CD1c-positive myeloid dendritic cell (primary cell): Measurements from ENCODE around the gene JPH4.

Experiments used
- DNase-seq: peaks from one replicate; pipeline ENCODE4 v3.0.0-alpha.2; 2016; ENCODE audit errors: extremely low spot score

JPH4 gene

GRCh38 chr14:23579739-23580138 is 1.1 kb upstream of the JPH4 start:
- no peak for DNase-seq

DNA sequence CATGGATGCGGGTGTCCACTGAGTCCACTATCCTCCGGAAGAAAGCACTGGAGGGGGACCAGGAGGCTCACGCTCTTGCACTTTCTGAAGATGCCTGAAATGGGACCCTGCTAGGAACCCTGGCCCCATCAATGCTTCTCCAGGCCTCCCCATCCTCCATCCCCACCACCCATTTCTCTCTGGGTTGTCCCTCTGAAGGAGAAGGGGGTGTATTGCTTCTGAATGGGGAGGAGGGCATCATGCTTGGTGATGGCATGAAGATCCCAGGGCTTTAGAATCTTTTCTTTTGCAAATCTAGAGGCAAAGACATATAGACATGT is 681 bp upstream of the JPH4 start:
- DNase-seq: no peak

GRCh38 chr14:23577710-23578392 is 739 bp downstream of the JPH4 start:
- no peak for DNase-seq

- DNase-seq: peak; percentile 15
Measured at GRCh38 chr14:23577004-23577681, 1.4 kb downstream of the JPH4 start.

DNA sequence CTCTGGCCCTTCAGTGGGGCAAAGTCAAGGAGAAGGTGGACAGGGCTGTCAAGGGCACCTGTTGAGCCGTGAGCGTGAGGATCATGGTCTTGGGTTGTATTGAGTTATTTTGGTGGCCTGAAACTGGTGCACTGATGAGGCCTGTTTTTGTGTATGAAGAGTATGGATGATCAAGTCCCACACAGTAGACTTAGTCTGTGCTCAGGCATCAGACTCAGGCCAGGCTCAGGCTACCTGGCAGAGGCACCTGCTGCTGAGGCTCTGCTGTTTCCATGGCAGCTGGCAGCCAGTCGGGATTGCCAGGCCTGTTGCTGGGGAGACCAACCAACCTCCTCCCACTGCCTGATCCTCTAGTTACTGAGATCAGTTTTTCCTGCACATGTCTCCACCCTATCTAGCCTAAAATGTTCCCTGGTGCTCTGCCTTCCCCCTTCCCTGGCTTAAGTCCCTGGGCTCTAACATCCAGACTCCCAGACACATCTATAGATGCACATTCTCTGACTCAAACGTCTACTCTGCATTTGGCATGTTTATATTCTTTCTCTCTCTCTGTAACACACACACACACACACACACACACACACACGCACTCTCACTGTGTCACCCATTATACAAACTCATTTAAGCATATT is 5.1 kb downstream of the JPH4 start:
- no peak for DNase-seq

DNA sequence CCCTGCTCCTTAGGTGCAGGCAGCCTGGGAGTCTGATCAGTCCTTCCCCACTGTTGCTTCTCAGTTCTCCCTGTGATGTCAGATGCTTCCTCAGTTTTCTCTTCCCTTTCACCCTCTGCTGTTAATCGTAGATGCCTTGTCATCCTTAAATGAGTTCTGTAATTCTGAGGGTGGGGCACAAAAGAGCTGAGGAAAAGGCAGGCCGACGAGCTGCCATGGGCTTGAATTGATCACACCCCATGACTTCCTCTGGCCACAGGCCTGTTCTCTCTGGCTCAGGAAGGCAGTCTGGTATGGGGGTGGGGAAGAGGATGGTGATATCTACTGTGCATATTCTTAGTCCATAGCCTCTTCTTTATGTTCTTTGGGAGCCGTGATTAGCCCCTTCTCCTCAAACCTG is 5.8 kb downstream of the JPH4 start:
- DNase-seq: peak; percentile 86

DNA sequence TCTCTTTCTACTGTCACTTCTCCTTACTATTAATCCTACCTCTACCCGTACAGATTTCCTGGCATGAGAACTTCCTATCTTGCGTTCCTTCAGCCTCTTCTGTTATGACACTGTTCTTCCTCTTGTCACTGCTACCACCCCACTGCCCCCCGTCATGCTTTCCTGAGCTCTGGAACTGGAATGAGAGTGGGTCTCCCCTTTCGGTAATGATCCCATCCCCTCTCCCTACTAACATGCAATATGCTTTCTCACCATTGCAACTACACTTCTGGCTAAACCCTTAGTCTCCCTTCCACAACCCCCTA is 6.1 kb downstream of the JPH4 start:
- peak; percentile 58 for DNase-seq

GRCh38 chr14:23571701-23572523 is 6.7 kb downstream of the JPH4 start:
- peak; percentile 7 for DNase-seq

- DNase-seq: no peak
Measured at GRCh38 chr14:23570806-23571483, 7.6 kb downstream of the JPH4 start.

DNA sequence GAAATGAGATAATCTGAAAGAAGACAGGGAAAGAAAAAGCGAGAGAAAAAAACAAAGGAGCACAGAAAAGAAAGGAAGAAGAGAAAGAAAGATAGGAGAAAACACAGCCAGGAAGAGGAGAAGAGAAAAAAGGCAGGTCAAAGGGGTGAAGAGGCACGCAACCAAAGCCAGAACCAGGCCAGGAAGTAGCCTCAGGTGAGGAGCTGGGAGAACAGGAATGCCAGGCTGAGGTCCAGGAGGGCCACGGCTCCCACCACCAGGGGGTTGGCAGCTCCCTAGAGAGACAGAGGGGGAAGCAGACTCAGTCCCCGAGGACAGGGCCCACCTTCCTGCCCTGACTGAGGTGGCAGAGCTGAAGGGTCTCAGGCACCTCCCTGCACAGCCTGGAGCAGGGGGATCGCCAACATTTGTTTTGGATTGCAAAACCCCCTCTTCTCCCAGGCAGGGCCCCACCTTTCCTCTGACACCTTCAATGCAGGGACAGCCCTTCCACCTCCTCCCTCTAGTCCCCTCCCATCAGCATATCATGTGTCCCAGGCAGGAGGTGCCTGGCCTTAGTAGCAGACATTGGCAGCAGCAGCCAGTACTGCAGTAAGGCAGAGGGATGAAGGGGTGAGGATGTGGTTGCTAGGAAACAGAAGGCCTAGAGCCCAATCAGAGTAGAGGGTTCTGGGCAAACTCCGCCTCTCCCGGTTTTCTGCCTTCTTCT is 9.0 kb downstream of the JPH4 start:
- DNase-seq: no peak

- peak; percentile 74 for DNase-seq
Measured at GRCh38 chr14:23568600-23569331, 9.8 kb downstream of the JPH4 start.

DNA sequence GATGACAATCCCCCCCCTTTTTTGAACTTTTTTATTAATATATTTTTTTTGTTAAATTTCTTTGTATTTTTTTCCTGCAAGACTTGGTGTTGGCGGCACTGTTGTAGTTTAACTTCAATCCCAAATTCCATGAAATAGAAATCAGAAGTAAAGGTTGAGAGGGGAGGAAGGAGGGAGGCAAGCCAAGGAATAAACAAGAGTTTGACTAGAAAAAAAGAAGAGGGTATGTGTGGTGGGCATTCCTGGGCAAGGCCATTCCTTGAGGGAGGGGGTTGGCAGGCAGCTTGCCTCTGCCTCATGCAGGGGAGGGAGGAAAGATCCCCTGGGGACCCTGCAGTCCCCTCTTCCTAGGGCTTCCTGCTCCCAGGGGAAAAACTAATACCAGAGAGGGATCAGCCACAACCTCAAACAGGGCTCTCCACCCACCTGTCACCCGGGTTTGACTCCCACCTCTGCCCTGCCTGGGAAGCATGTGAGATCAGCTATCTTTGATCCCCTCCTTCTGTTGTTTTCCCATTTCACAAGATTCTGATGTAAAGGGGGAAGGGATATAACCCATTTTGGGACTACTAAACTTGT is 10.5 kb downstream of the JPH4 start:
- no peak for DNase-seq

- peak; percentile 85 for DNase-seq
Measured at GRCh38 chr14:23567186-23568020, 11.2 kb downstream of the JPH4 start, which contains the start of gene AP1G2. AP1G2 (minus strand) TSS chr14:23567791; CDS start chr14:23567314, 477 bp downstream.

DNA sequence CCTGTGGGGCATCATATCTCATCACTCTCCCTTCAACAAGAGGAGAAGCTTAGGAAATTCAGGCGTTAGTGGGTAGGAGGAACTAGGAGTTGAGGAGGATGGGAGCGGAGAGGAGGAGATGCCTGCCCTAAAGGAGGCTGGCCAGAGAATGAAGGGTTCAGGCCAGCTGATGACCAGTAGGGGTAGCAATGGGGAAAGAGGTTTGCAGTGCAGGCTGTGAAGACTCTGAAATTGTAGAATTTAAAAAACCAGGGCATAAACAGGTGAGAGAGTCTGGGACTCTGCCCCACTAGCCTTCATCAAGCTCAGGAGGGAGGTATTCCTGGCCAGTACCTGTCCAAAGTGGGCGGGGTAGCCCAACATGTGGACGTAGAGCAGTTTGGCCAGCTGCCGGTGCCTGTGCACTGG is 11.8 kb downstream of the JPH4 start:
- DNase-seq: peak; percentile 5

- DNase-seq: no peak
Measured at GRCh38 chr14:23566112-23566777, 12.3 kb downstream of the JPH4 start.

DNA sequence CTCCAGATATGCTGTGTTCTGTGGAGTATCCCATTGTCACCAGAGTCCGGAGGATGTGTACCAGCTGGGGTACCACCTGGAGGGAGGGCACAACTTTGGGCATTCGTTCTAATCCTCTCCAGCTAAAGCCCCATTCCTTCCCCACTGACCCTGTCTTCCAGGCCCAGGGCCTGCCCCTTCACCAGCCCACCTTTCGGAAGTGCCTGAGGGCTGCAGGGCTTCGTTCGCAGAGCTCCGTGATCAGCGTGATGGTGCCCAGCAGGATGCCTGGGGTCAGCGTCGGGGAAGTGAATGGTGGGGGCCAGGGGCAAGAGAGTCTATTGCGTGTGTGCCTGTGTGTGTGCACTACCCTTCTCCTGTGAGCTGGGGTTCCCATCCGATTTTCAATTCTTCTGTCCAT is 13.0 kb downstream of the JPH4 start:
- DNase-seq: no peak

GRCh38 chr14:23564876-23565275 is 13.7 kb downstream of the JPH4 start:
- no peak for DNase-seq

DNA sequence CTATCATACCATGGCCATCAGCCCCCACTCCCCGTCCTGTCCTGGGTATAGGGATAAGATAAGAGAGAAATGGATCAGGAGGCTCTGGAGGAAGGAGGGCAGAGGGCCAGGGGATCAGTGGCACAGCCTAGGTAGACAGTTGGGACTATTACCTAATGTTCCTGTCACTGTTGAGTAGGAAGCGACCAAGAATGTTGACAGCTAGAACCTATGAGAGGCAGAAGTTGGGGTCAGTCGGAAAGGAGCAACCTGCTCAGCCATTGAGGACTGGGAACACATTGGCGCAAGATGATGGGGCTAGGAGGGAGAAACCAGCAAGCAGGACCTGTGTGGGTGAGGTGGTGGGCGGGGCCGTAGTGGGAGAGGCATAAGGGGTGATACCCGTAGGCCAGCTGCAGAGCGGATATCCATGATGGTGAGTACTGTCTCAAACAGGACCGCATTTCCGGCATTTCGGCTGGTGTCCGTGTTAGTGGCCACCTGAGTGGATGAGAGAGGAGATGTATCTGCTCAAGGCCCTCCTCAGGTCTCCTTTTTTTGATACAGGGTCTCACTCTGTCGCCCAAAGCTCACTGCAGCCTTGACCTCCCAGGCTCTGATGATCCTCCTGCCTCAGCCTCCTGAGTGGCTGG is 14.3 kb downstream of the JPH4 start:
- DNase-seq: no peak
